ENCODE data around the gene PAPLN.

DNA sequence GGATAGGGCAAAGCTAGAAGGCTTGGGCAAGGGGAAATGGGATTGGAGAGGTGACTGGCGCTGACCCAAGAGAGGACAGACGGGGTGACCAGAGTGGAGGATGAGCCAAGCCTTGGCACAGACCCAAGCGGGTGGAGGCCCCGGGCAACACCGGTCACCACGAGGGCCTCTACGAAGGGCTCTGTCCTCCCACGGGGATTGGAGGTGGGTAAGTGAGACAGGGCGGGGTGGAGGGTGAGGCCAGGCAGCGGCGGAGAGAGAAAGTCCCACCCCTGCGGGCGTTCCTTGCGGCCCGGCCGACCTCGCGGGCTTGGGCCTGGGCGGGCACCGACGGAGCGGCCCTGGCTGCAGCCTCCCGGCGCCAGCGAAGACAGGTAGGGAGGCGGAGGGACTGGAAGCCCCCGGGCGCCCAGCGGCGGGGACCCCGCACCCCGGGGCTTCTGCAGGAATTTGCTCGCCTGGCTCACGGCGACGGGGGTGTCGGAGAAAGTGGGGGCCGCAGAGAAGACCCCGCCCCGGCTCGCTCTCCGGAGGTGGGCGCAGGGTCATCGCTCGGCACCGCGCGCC lies at the start of gene PAPLN:
- TF ChIP-seq, protein P1, sequence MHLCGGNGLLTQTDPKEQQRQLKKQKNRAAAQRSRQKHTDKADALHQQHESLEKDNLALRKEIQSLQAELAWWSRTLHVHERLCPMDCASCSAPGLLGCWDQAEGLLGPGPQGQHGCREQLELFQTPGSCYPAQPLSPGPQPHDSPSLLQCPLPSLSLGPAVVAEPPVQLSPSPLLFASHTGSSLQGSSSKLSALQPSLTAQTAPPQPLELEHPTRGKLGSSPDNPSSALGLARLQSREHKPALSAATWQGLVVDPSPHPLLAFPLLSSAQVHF (CRISPR knock-in tag; IDR thresholded peaks at IDR 0.05): no peak
- TF ChIP-seq CCAR2 (optimal IDR thresholded peaks at IDR 0.05; ENCODE audit: low read depth, low read length) (no peak), ZNF331 (CRISPR knock-in tag; IDR thresholded peaks at IDR 0.05) (no peak), ELF4 (CRISPR knock-in tag; IDR thresholded peaks at IDR 0.05; ENCODE audit: borderline replicate concordance) (no peak), YY1 (IDR thresholded peaks at IDR 0.05; ENCODE audit: insufficient read depth, insufficient replicate concordance, low read depth, low read length) (no peak), U2AF2 (IDR thresholded peaks at IDR 0.05; ENCODE audit: low read depth, low read length) (no peak), FOSL2 (CRISPR knock-in tag; IDR thresholded peaks at IDR 0.05) (no peak), CBFB (CRISPR knock-in tag; IDR thresholded peaks at IDR 0.05) (no peak), ESRRA (CRISPR knock-in tag; IDR thresholded peaks at IDR 0.05; ENCODE audit: low read depth) (no peak)
- TF ChIP-seq, protein P2, sequence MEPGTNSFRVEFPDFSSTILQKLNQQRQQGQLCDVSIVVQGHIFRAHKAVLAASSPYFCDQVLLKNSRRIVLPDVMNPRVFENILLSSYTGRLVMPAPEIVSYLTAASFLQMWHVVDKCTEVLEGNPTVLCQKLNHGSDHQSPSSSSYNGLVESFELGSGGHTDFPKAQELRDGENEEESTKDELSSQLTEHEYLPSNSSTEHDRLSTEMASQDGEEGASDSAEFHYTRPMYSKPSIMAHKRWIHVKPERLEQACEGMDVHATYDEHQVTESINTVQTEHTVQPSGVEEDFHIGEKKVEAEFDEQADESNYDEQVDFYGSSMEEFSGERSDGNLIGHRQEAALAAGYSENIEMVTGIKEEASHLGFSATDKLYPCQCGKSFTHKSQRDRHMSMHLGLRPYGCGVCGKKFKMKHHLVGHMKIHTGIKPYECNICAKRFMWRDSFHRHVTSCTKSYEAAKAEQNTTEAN (CRISPR knock-in tag; conservative IDR thresholded peaks at IDR 0.05): no peak
